HG03342 (cell line): ENCODE data around the gene PIK3CB.

Source experiments
- ATAC-seq: cut with Tn5 transposase; IDR thresholded peaks from one replicate; pipeline ENCODE4 v1.9.1; 2021; ENCODE audit warnings: mild to moderate bottlenecking, moderate library complexity; ENCODE audit not compliant: unreplicated experiment

PIK3CB gene

GRCh38 chr3:138834596-138835396, at the start of gene PIK3CB:
Gene PIK3CB (minus strand): TSS chr3:138834928. CDS start chr3:138759343, 75,585 bp downstream.
- peak; percentile 84 for ATAC-seq

GRCh38 chr3:138881233-138881632, 46.5 kb upstream of the PIK3CB start:
- ATAC-seq: no peak

- no peak for ATAC-seq
Observed at GRCh38 chr3:138879541-138880380, 45.0 kb upstream of the PIK3CB start.

- ATAC-seq: no peak
Observed at GRCh38 chr3:138877226-138877625, 42.5 kb upstream of the PIK3CB start.

- ATAC-seq: no peak
Observed at GRCh38 chr3:138875754-138876664, 41.3 kb upstream of the PIK3CB start.

GRCh38 chr3:138875096-138875753, 40.5 kb upstream of the PIK3CB start:
- no peak for ATAC-seq

GRCh38 chr3:138873471-138874278, 38.9 kb upstream of the PIK3CB start:
- ATAC-seq: no peak

GRCh38 chr3:138872632-138873031, 37.9 kb upstream of the PIK3CB start:
- ATAC-seq: no peak

- no peak for ATAC-seq
Observed at GRCh38 chr3:138867996-138868395, 33.3 kb upstream of the PIK3CB start.

GRCh38 chr3:138863776-138864113, 29.0 kb upstream of the PIK3CB start:
- no peak for ATAC-seq

GRCh38 chr3:138862924-138863775, 28.4 kb upstream of the PIK3CB start:
- no peak for ATAC-seq

- no peak for ATAC-seq
Observed at GRCh38 chr3:138862531-138862923, 27.8 kb upstream of the PIK3CB start.

GRCh38 chr3:138861798-138862197, 27.1 kb upstream of the PIK3CB start:
- ATAC-seq: no peak

GRCh38 chr3:138856799-138857198, 22.1 kb upstream of the PIK3CB start:
- ATAC-seq: no peak

GRCh38 chr3:138854940-138855339, 20.2 kb upstream of the PIK3CB start:
- ATAC-seq: no peak

GRCh38 chr3:138854204-138854603, 19.5 kb upstream of the PIK3CB start:
- ATAC-seq: no peak

GRCh38 chr3:138850151-138850550, 15.4 kb upstream of the PIK3CB start:
- ATAC-seq: no peak

- no peak for ATAC-seq
Observed at GRCh38 chr3:138849222-138849940, 14.7 kb upstream of the PIK3CB start.
